ENCODE measurements around the gene MLLT3. TPM values are rescaled to one million over a fixed set of nuclear protein-coding genes. Genes with fewer than 3 reads are reported as not detected.

The MLLT3 gene
- total and polyA plus RNA-seq, 3 donors from 2014 or later: 5.2 to 11.0 (median 7.6) TPM

DNA sequence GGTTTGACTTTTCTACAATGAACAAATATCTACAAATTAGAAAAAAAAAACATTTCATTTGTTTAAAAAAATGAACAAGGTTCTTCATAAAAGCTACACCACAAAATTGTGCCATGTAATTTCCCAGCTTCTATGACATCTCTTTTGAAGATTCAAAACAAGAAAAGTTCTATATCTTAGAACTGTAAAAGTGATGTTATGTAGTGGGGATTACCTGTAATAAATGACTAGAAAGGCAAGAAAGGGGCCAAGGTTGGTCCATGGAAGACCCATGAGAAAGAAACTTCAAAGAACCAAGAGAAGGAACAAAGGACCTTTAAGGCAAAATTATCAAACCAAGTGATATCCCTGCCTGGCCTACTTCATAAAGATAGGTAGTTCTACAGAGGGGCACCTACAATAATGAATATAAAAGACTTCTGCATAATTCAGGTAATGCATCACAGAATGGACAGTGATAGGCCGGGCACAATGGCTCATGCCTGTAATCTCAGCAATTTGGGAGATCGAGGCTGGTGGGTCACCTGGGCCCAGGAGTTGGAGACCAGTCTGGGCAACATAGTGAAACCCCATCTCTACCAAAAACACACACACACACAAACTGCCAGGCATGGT is 7.6 kb downstream of the MLLT3 start:
- Histone ChIP-seq H3K27me3 (no peaks in the 10 kb centered on the region), H3K4me1 (no peaks in the 10 kb centered on the region), H3K4me3 (no peak overlapping the region), H3K9me3 (no peaks in the 10 kb centered on the region), H3K27ac (no peak overlapping the region), H3K36me3 (ENCODE audit: low read depth, missing control alignments) (no peaks in the 10 kb centered on the region)
- TF ChIP-seq POLR2A (IDR thresholded peaks at IDR 0.05): no peak
- TF ChIP-seq, protein P1, sequence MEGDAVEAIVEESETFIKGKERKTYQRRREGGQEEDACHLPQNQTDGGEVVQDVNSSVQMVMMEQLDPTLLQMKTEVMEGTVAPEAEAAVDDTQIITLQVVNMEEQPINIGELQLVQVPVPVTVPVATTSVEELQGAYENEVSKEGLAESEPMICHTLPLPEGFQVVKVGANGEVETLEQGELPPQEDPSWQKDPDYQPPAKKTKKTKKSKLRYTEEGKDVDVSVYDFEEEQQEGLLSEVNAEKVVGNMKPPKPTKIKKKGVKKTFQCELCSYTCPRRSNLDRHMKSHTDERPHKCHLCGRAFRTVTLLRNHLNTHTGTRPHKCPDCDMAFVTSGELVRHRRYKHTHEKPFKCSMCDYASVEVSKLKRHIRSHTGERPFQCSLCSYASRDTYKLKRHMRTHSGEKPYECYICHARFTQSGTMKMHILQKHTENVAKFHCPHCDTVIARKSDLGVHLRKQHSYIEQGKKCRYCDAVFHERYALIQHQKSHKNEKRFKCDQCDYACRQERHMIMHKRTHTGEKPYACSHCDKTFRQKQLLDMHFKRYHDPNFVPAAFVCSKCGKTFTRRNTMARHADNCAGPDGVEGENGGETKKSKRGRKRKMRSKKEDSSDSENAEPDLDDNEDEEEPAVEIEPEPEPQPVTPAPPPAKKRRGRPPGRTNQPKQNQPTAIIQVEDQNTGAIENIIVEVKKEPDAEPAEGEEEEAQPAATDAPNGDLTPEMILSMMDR (IDR thresholded peaks at IDR 0.05): no peak
- 91 to 97% methylated on average over 2 of the region's 2 CpGs for WGBS, 2 donors
- no peak for DNase-seq
- intact Hi-C loops (cut with DNase I; ENCODE audit: low total_unique reads): no loop called here

DNA sequence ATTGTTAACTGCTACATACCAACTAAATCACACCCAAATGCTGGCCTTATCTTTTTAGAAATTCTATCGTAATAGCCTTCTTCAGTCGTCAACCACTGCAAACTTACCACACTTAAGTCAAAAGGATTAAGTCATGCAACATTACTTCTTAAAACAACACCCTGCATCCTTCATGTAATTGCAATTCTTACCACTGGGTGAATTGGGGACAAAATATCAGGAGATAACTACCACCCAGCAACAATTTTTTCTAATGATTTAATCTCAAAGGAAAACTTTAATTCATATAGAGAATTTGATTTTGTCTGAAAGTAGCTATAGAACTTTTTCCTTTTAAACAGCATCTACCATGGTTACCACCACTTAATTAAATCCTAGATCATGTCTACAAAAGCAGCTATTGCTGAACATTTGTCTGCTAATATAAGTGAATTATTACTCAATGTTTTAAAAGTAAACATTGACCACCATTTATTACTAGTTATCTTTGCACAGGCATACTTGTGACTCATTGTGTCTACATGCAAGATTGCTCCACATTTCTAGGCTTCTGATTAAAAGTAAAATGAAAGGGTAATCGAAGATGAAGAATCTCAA is 10.5 kb downstream of the MLLT3 start:
- intact Hi-C loops (cut with DNase I; ENCODE audit: low total_unique reads): no loop called here
- Histone ChIP-seq H3K36me3 (ENCODE audit: low read depth, missing control alignments) (no peaks in the 10 kb centered on the region), H3K27me3 (no peaks in the 10 kb centered on the region), H3K4me1 (no peaks in the 10 kb centered on the region), H3K27ac (no peak overlapping the region), H3K4me3 (no peak overlapping the region), H3K9me3 (no peaks in the 10 kb centered on the region)
- DNase-seq: no peak
- no peak for TF ChIP-seq POLR2A (IDR thresholded peaks at IDR 0.05)
- TF ChIP-seq, protein P1 (IDR thresholded peaks at IDR 0.05): peak in 2 of 3 experiments; percentile 17 to 48
- WGBS, 2 donors: 77 to 84% methylated on average over 3 of the region's 3 CpGs

DNA sequence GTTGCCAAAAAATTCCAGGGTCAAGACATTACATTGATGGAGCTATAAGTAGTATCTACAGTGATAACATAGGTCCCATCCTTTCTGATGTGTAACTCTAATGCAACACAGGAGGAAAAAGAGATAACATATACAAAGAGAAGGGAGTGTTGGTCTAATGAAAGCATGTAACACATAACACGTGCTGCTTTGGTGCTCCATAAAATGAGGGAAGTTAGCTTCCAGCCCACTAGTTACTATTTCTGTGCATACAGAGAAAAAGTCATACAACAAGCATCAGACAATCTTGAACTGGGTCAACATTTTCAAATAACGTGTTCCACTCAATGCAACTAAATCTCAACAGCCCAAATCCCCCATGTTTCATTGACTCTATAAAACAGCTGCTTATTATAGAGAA is 11.7 kb downstream of the MLLT3 start:
- Histone ChIP-seq H3K36me3 (ENCODE audit: low read depth, missing control alignments) (no peaks in the 10 kb centered on the region), H3K4me1 (no peaks in the 10 kb centered on the region), H3K9me3 (no peaks in the 10 kb centered on the region), H3K4me3 (no peak overlapping the region), H3K27me3 (no peaks in the 10 kb centered on the region), H3K27ac (no peak overlapping the region)
- no peak for TF ChIP-seq POLR2A (IDR thresholded peaks at IDR 0.05)
- TF ChIP-seq, protein P1 (IDR thresholded peaks at IDR 0.05): no peak
- intact Hi-C loops (cut with DNase I; ENCODE audit: low total_unique reads): no loop called here
- WGBS, 2 donors: 83 to 86% methylated on average over 2 of the region's 2 CpGs
- no peak for DNase-seq

DNA sequence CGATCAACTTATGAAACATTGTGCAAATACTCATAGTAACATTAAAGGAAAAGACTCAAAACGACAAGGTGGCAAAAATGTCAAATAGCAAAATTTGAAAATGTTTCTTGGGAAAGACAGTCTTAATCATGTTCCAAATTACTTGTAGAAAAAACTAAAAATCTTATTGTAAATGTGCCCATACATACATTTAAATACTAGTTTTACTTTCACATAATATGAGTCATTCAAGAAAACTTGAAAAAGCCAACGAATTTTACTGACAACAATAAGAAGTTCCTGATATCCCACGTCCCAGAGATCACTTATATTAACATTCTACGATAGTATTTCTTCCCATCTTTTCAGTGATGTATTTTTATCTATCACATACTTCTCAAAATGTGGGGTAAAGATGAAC is 13.7 kb downstream of the MLLT3 start:
- WGBS, 2 donors: 89 to 93% methylated on average over 5 of the region's 5 CpGs
- H3K27me3 ChIP-seq: no peaks in the 10 kb centered on the region
- H3K27ac ChIP-seq: no peak overlapping the region
- no peaks in the 10 kb centered on the region for H3K9me3 ChIP-seq
- no peaks in the 10 kb centered on the region for H3K36me3 ChIP-seq (ENCODE audit: low read depth, missing control alignments)
- TF ChIP-seq, protein P1 (IDR thresholded peaks at IDR 0.05): no peak
- no peak for TF ChIP-seq POLR2A (IDR thresholded peaks at IDR 0.05)
- no peak overlapping the region for H3K4me3 ChIP-seq
- intact Hi-C loops (cut with DNase I; ENCODE audit: low total_unique reads): no loop called here
- no peaks in the 10 kb centered on the region for H3K4me1 ChIP-seq
- no peak for DNase-seq

DNA sequence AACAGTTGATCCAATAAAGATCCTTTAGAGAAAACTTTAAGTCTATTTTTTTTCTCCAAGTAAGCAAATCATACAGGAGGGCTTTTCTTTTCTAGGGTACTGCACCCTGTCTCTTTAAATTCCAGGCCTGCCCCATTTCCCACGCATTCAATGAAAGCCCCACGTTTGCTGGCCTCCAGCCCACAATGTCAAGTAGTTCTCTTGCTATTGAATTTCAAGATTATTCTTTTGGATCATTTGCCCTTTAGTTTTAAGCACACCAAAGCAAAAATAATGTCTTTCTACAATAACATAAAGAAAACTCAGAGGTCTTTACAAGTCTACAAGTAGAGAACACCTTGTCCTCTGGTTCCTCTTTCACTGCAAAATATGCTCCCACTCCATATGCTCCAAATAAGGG is 15.6 kb downstream of the MLLT3 start:
- no peak for DNase-seq
- no peak for TF ChIP-seq POLR2A (IDR thresholded peaks at IDR 0.05)
- TF ChIP-seq, protein P1 (IDR thresholded peaks at IDR 0.05): no peak
- no peak overlapping the region for H3K4me3 ChIP-seq
- H3K27me3 ChIP-seq: no peaks in the 10 kb centered on the region
- H3K9me3 ChIP-seq: no peaks in the 10 kb centered on the region
- H3K27ac ChIP-seq: no peak overlapping the region
- H3K4me1 ChIP-seq: peaks cover 3% of the 10 kb centered on the region
- intact Hi-C loops (cut with DNase I; ENCODE audit: low total_unique reads): no loop called here
- H3K36me3 ChIP-seq (ENCODE audit: low read depth, missing control alignments): no peaks in the 10 kb centered on the region
- WGBS, 2 donors: 53% methylated on average over 2 of the region's 2 CpGs

Data from testis (tissue), 3 donors.